ENCODE measurements around the gene ATXN7L2. TPM values are rescaled to one million over a fixed set of nuclear protein-coding genes. Genes with fewer than 3 reads are reported as not detected.

The ATXN7L2 gene
- total and polyA plus RNA-seq, 2 of the 8 experiments (the other 6 are each of a cell fraction or from before 2014, with no cell fraction given): 8.1 to 9.3 TPM

DNA sequence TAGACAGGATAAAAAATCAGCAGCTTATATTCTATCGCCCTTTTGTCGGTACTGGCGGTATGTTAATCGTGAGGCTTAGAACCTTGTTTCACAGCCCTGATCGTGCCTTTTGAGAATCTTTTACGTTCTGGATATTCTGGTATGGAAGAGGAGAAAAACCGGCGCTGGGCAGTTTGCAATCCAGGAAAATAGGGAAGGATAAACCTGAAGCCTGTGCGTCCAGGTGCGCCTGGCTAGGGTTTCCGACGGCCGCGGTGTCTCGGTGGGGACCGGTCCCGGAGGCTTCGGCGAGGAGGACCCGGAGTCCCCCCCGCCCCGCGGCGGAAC, 17.6 kb upstream of the ATXN7L2 start:
- H4K91ac ChIP-seq (replicated peaks; ENCODE audit: insufficient read length, low read length): no peak overlapping the region
- no peaks in the 10 kb centered on the region for H3K79me1 ChIP-seq (ENCODE audit: low read depth, low read length)
- no peaks in the 10 kb centered on the region for H3K79me2 ChIP-seq (ENCODE audit: control insufficient read depth in 1 of 2, insufficient read depth in 2 of 2, low read length in 2 of 2)
- H2BK12ac ChIP-seq (ENCODE audit: low read depth, low read length): no peak overlapping the region
- FAIRE-seq: no peak
- H2BK20ac ChIP-seq (ENCODE audit: low read length): no peak overlapping the region
- no peak overlapping the region for H3K27ac ChIP-seq (ENCODE audit: low read depth, low read length)
- no peak overlapping the region for H3K23ac ChIP-seq (ENCODE audit: insufficient read length)
- peaks cover 0 to 8% (median 1%) of the 10 kb centered on the region in 4 experiments; a peak in 5 of 7 replicates for H3K4me1 ChIP-seq (replicated peaks in 1 of 4; ENCODE audit: control insufficient read depth in 3 of 4, insufficient read depth in 4 of 4, low read length in 3 of 4)
- H3K56ac ChIP-seq (replicated peaks; ENCODE audit: insufficient read length, low read depth, low read length): no peak overlapping the region
- H3K9me3 ChIP-seq (ENCODE audit: insufficient read depth in 2 of 2, low read depth in 1 of 2, low read length in 1 of 2): no peaks in the 10 kb centered on the region
- WGBS, 2 experiments (ENCODE audit: extremely low coverage in 1 of 2, insufficient coverage in 1 of 2, insufficient read length in 1 of 2, insufficient replicate concordance in 2 of 2, low coverage in 1 of 2, low lambda C conversion rate in 2 of 2, missing lambda C conversion rate in 1 of 2): 11% methylated on average over 21 of the region's 24 CpGs; no CpG with 5 or more reads in 1 of the 2 experiments
- H3K18ac ChIP-seq (ENCODE audit: extremely low read depth, low read length): peak overlapping the region; percentile 56; the same call in 1 of the 2 replicates
- H4K8ac ChIP-seq (ENCODE audit: extremely low read depth, insufficient read depth, low read length): no peak overlapping the region
- ChIA-PET CTCF (ENCODE audit: partially characterized antibody) (interaction anchor here (1.6 kb wide), 1 partner anchor 66 kb away, joined by 6 read pairs; no protein-coding TSS in a partner anchor), POLR2A (ENCODE audit: partially characterized antibody) (no interaction called here)
- H3K27me3 ChIP-seq (replicated peaks in 1 of 4; ENCODE audit: control insufficient read depth in 3 of 4, extremely low read depth in 1 of 4, insufficient read depth in 3 of 4, low read length in 3 of 4): peaks cover 4 to 52% (median 40%) of the 10 kb centered on the region in 4 experiments
- no peak overlapping the region for H2BK15ac ChIP-seq (ENCODE audit: low read length)
- H2BK5ac ChIP-seq (ENCODE audit: low read depth, low read length): no peak overlapping the region
- H4K20me1 ChIP-seq (replicated peaks in 1 of 2; ENCODE audit: control insufficient read depth in 1 of 2, insufficient read depth in 2 of 2, low read length in 2 of 2): no peaks in the 10 kb centered on the region
- peaks cover 8% of the 10 kb centered on the region; the same call in 1 of the 2 replicates for H3K23me2 ChIP-seq (ENCODE audit: low read depth, low read length)
- peak overlapping the region; percentile 65 for H2AFZ ChIP-seq (ENCODE audit: low read length)
- no peak overlapping the region for H2AK5ac ChIP-seq (ENCODE audit: low read depth, low read length)
- no peak overlapping the region for H4K5ac ChIP-seq (ENCODE audit: insufficient read length, low read depth, low read length)
- peak overlapping the region; percentile 61 to 80 (median 64) for H3K4me3 ChIP-seq (ENCODE audit: extremely low read depth in 1 of 4, insufficient read depth in 2 of 4, low read depth in 3 of 4, low read length in 4 of 4)
- H3K36me3 ChIP-seq (ENCODE audit: control insufficient read depth in 2 of 4, insufficient read depth in 4 of 4, low read length in 3 of 4): no peaks in the 10 kb centered on the region
- no peak overlapping the region for H2BK120ac ChIP-seq (replicated peaks; ENCODE audit: low read depth, low read length)
- peak overlapping the region; percentile 88 to 94 for H3K4me2 ChIP-seq (ENCODE audit: insufficient read depth in 1 of 2, low read depth in 2 of 2, low read length in 2 of 2)
- H3K9ac ChIP-seq (replicated peaks in 1 of 4; ENCODE audit: extremely low read depth in 1 of 4, low read depth in 3 of 4, low read length in 3 of 4): no peak overlapping the region
- no peak for DNase-seq (ENCODE audit: low read depth in 1 of 2, low spot score in 2 of 2)
- H3K14ac ChIP-seq (ENCODE audit: insufficient read length): no peak overlapping the region
- H3K4ac ChIP-seq (replicated peaks; ENCODE audit: insufficient read length, low read depth, low read length): no peak overlapping the region
- TF ChIP-seq RXRA (IDR thresholded peaks at IDR 0.05; ENCODE audit: insufficient read depth, low read depth, low read length) (no peak), ZNF274 (IDR thresholded peaks at IDR 0.05; ENCODE audit: borderline replicate concordance, extremely low read depth, low read length) (no peak), CBX5 (IDR thresholded peaks at IDR 0.05; ENCODE audit: low read depth, low read length) (no peak), CBX8 (IDR thresholded peaks at IDR 0.05; ENCODE audit: borderline replicate concordance, low read depth, low read length) (no peak), POU5F1 (IDR thresholded peaks at IDR 0.05; ENCODE audit: low read depth, low read length) (no peak), ASH2L (IDR thresholded peaks at IDR 0.05; ENCODE audit: low read length) (no peak), JUN (IDR thresholded peaks at IDR 0.05; ENCODE audit: low read depth, low read length) (no peak), PHF8 (conservative IDR thresholded peaks at IDR 0.05; ENCODE audit: low read depth, low read length) (no peak), POLR2AphosphoS5 (IDR thresholded peaks at IDR 0.05; ENCODE audit: low read depth, low read length) (no peak), CREB1 (IDR thresholded peaks at IDR 0.05) (no peak)
